Keratinocyte (primary cell): ENCODE results near the gene EBLN2. TPM values are rescaled to one million over a fixed set of nuclear protein-coding genes. Genes with fewer than 3 reads are reported as not detected.

ENCODE experiments used
- DNase-seq: peaks from one replicate; pipeline ENCODE4 v3.0.0-alpha.2; 2011; ENCODE audit warnings: low read depth, missing footprints, low spot score
- FAIRE-seq: peaks from 2 replicates; lab custom pipeline; 2011; peaks lifted over from hg19 to GRCh38; lab: Jason Lieb, UNC
- H2AFZ ChIP-seq: 2 replicates; pipeline ENCODE4 v1.6.0; 2012; ENCODE audit warnings: low read length, control low read depth, inconsistent platforms; ENCODE audit not compliant: control insufficient read depth
- H3K27ac ChIP-seq: 2 replicates; pipeline ENCODE4 v1.5.1; 2011; ENCODE audit warnings: low read length; ENCODE audit not compliant: control insufficient read depth, insufficient read depth
- H3K27me3 ChIP-seq: 3 replicates; pipeline ENCODE4 v1.6.0; 2011; ENCODE audit warnings: low read length; ENCODE audit not compliant: control insufficient read depth, insufficient read depth; ENCODE audit errors: extremely low read depth
- H3K36me3 ChIP-seq, 2 experiments: 2 replicates in 1 of 2; 3 replicates in 1 of 2; pipeline ENCODE4 v1.5.1; 2011; ENCODE audit warnings: low read length in 2 of 2, mild to moderate bottlenecking in 1 of 2; ENCODE audit not compliant: control insufficient read depth in 2 of 2, insufficient read depth in 2 of 2; ENCODE audit errors: extremely low read depth in 1 of 2
- H3K4me1 ChIP-seq: 3 replicates; pipeline ENCODE4 v1.5.1; 2011; ENCODE audit warnings: low read length; ENCODE audit not compliant: control insufficient read depth, insufficient read depth; ENCODE audit errors: extremely low read depth
- H3K4me2 ChIP-seq: 3 replicates; pipeline ENCODE4 v1.6.0; 2011; ENCODE audit warnings: low read depth, low read length; ENCODE audit not compliant: control insufficient read depth, insufficient read depth; ENCODE audit errors: extremely low read depth
- H3K4me3 ChIP-seq, 3 experiments: fragments of 200-600 bp in 1 of 3; sonication (generic) in 1 of 3; 2 replicates in 2 of 3; 3 replicates in 1 of 3; pipeline ENCODE4 v1.5.1; 2011 to 2016; ENCODE audit warnings: low read length in 3 of 3, mild to moderate bottlenecking in 3 of 3, control low read depth in 2 of 3, inconsistent platforms in 1 of 3, low read depth in 1 of 3, mixed read lengths in 1 of 3, mixed run types in 1 of 3, moderate library complexity in 1 of 3; ENCODE audit not compliant: control insufficient read depth in 2 of 3, insufficient read depth in 2 of 3; ENCODE audit errors: extremely low read depth in 1 of 3
- H3K79me2 ChIP-seq: 2 replicates; pipeline ENCODE4 v1.6.0; 2012; ENCODE audit warnings: low read length; ENCODE audit not compliant: control insufficient read depth, insufficient read depth
- H3K9ac ChIP-seq: 3 replicates; pipeline ENCODE4 v1.6.0; 2011; ENCODE audit warnings: low read length; ENCODE audit not compliant: control insufficient read depth, insufficient read depth; ENCODE audit errors: extremely low read depth
- H3K9me1 ChIP-seq: 3 replicates; pipeline ENCODE4 v1.6.0; 2011; ENCODE audit warnings: low read length; ENCODE audit not compliant: control insufficient read depth, insufficient read depth; ENCODE audit errors: extremely low read depth
- H3K9me3 ChIP-seq: 2 replicates; pipeline ENCODE4 v1.5.1; 2012; ENCODE audit warnings: low read depth, low read length; ENCODE audit not compliant: control insufficient read depth
- H4K20me1 ChIP-seq: 3 replicates; pipeline ENCODE4 v1.6.0; 2011; ENCODE audit warnings: low read length; ENCODE audit not compliant: control insufficient read depth, insufficient read depth; ENCODE audit errors: extremely low read depth
- CTCF ChIP-seq, 3 experiments: IDR thresholded peaks in 1 of 3; conservative IDR thresholded peaks in 1 of 3; optimal IDR thresholded peaks in 1 of 3; 2 replicates in 2 of 3; 3 replicates in 1 of 3; pipeline versions ENCODE3 to v1.5.1; 2011; ENCODE audit warnings: low read length in 3 of 3, mild to moderate bottlenecking in 3 of 3, moderate library complexity in 2 of 3, control low read depth in 1 of 3, inconsistent platforms in 1 of 3; ENCODE audit not compliant: insufficient read depth in 2 of 3; ENCODE audit errors: extremely low read depth in 1 of 3
- EZH2 ChIP-seq: IDR thresholded peaks from one replicate; pipeline ENCODE4 v1.6.1; 2012; ENCODE audit warnings: inconsistent platforms, mild to moderate bottlenecking, low read length, moderate library complexity
- dilution Hi-C: fragments of 300-500 bp; cut with MboI; formaldehyde crosslinking; loops from one replicate; pipeline ENCODE4 v1.7.0; 2020; ENCODE audit warnings: low sequenced_read_pairs; ENCODE audit not compliant: extremely low pct_ligation_motif_present
- polyA plus RNA-seq, 5 experiments: library from polyadenylated mRNA; depleted of rRNA in 3 of 5; stranded (reverse) in 3 of 5; stranded (forward) in 1 of 5; unstranded in 1 of 5; fragments of >200 nt; gene quantifications; 1 replicate in 1 of 5; 2 replicates in 3 of 5; 3 replicates in 1 of 5; pipeline versions ENCODE4 v1.2.1 to v1.2.3, GENCODE V29; 2011 to 2012; ENCODE audit warnings: missing spikeins in 2 of 5, low read depth in 1 of 5, low replicate concordance in 1 of 5

Gene EBLN2
- polyA plus RNA-seq, 1 donor (not counting 4 experiments of a cell fraction or from before 2014, with no cell fraction given): 4.0 TPM

GRCh38 chr3:73068419-73068818 lies 7.0 kb downstream of the EBLN2 start:
- Histone ChIP-seq H3K27ac (no peak overlapping the region), H3K27me3 (no peaks in the 10 kb centered on the region), H3K9ac (no peak overlapping the region), H3K9me1 (no peaks in the 10 kb centered on the region), H3K9me3 (no peaks in the 10 kb centered on the region), H3K4me1 (no peaks in the 10 kb centered on the region), H3K36me3 (peaks cover 0 to 2% of the 10 kb centered on the region in 2 experiments), H4K20me1 (no peaks in the 10 kb centered on the region), H3K4me2 (no peak overlapping the region), H3K4me3 (no peak overlapping the region), H3K79me2 (no peaks in the 10 kb centered on the region), H2AFZ (no peak overlapping the region)
- DNase-seq (no peak), FAIRE-seq (no peak)
- dilution Hi-C loops: no loop called here
- TF ChIP-seq EZH2 (no peak), CTCF (optimal IDR thresholded peaks at IDR 0.05 in 1 of 3, IDR thresholded peaks at IDR 0.05 in 1 of 3, conservative IDR thresholded peaks at IDR 0.05 in 1 of 3; ENCODE audit: extremely low read depth in 1 of 3, insufficient read depth in 2 of 3, low read length in 3 of 3) (no peak)

- Histone ChIP-seq H3K4me2 (no peak overlapping the region), H3K79me2 (no peaks in the 10 kb centered on the region), H3K9me3 (no peaks in the 10 kb centered on the region), H3K9ac (no peak overlapping the region), H4K20me1 (no peaks in the 10 kb centered on the region), H3K27me3 (no peaks in the 10 kb centered on the region), H2AFZ (no peak overlapping the region), H3K4me1 (no peaks in the 10 kb centered on the region), H3K36me3 (peaks cover 0 to 2% of the 10 kb centered on the region in 2 experiments), H3K27ac (no peak overlapping the region), H3K4me3 (no peak overlapping the region), H3K9me1 (no peaks in the 10 kb centered on the region)
- TF ChIP-seq EZH2 (no peak), CTCF (optimal IDR thresholded peaks at IDR 0.05 in 1 of 3, IDR thresholded peaks at IDR 0.05 in 1 of 3, conservative IDR thresholded peaks at IDR 0.05 in 1 of 3; ENCODE audit: extremely low read depth in 1 of 3, insufficient read depth in 2 of 3, low read length in 3 of 3) (no peak)
- no peak for DNase-seq
- no peak for FAIRE-seq
- dilution Hi-C loops: no loop called here
Measured at GRCh38 chr3:73069187-73069586, 7.7 kb downstream of the EBLN2 start.
